SK-N-SH (cell line): ENCODE data around the gene DNAJC1. TPM values are rescaled to one million over a fixed set of nuclear protein-coding genes. Genes with fewer than 3 reads are reported as not detected.

Experiments used
- CTCF ChIA-PET: fragments of 300-600, 350-600 bp; formaldehyde crosslinking; extraction: SDS; loops from one replicate; lab custom pipeline; 2021; lab: Yijun Ruan, JAX
- POLR2A ChIA-PET: fragments of 350-600 bp; sonication (Branson Sonifier 250); formaldehyde crosslinking; extraction: SDS; loops from one replicate; lab custom pipeline; 2020; ENCODE audit warnings: antibody characterized with exemption, inconsistent platforms; lab: Yijun Ruan, JAX
- DNase-seq: peaks from one replicate; pipeline ENCODE4 v3.0.0; 2012
- H2AFZ ChIP-seq: fragments of 200-600 bp; sonication (generic); 2 replicates; pipeline ENCODE4 v1.8.1; 2016; ENCODE audit warnings: antibody characterized with exemption, mild to moderate bottlenecking, low read depth
- H3F3A ChIP-seq: fragments of 200-600 bp; sonication (generic); replicated peaks from 2 replicates; pipeline ENCODE3; 2016; ENCODE audit warnings: antibody characterized with exemption, mild to moderate bottlenecking; ENCODE audit not compliant: insufficient read depth
- H3K27ac ChIP-seq, 2 experiments: fragments of 200-500 bp in 1 of 2; fragments of 200-600 bp in 1 of 2; sonication (Bioruptor generic) in 1 of 2; sonication (generic), shearing (Covaris generic) in 1 of 2; 2 replicates each; pipeline versions ENCODE4 v1.5.1 to v1.6.1; 2014 to 2016; ENCODE audit warnings: low read depth in 2 of 2, inconsistent platforms in 1 of 2, low read length in 1 of 2, mild to moderate bottlenecking in 1 of 2, mixed read lengths in 1 of 2
- H3K27me3 ChIP-seq: fragments of 200-600 bp; sonication (generic), shearing (Covaris generic); 2 replicates; pipeline ENCODE4 v1.6.1; 2016; ENCODE audit warnings: mixed run types; ENCODE audit not compliant: insufficient read depth
- H3K36me3 ChIP-seq, 2 experiments: fragments of 200-500 bp in 1 of 2; fragments of 200-600 bp in 1 of 2; sonication (Bioruptor generic) in 1 of 2; sonication (generic) in 1 of 2; replicated peaks in 1 of 2; 2 replicates each; pipeline versions ENCODE3 to v1.5.1; 2014 to 2016; ENCODE audit warnings: low read length in 1 of 2, mild to moderate bottlenecking in 1 of 2; ENCODE audit not compliant: insufficient read depth in 2 of 2, control insufficient read depth in 1 of 2
- H3K4me1 ChIP-seq, 2 experiments: fragments of 200-500 bp in 1 of 2; fragments of 200-600 bp in 1 of 2; sonication (Bioruptor generic) in 1 of 2; sonication (generic), shearing (Covaris generic) in 1 of 2; 2 replicates each; pipeline versions ENCODE4 v1.5.1 to v1.6.1; 2014 to 2016; ENCODE audit warnings: low read depth in 1 of 2, low read length in 1 of 2, mixed run types in 1 of 2; ENCODE audit not compliant: insufficient read depth in 2 of 2, control insufficient read depth in 1 of 2
- H3K4me2 ChIP-seq: fragments of 200-600 bp; sonication (generic), shearing (Covaris generic); 2 replicates; pipeline ENCODE4 v1.6.1; 2017; ENCODE audit warnings: mixed run types
- H3K4me3 ChIP-seq, 2 experiments: fragments of 200-500 bp in 1 of 2; fragments of 200-600 bp in 1 of 2; sonication (Bioruptor generic) in 1 of 2; sonication (generic), shearing (Covaris generic) in 1 of 2; 2 replicates each; pipeline versions ENCODE4 v1.5.1 to v1.8.1; 2014 to 2016; ENCODE audit warnings: low read depth in 2 of 2, inconsistent platforms in 1 of 2, low read length in 1 of 2, mild to moderate bottlenecking in 1 of 2, mixed read lengths in 1 of 2, moderate library complexity in 1 of 2
- H3K79me2 ChIP-seq: fragments of 200-600 bp; sonication (generic); 2 replicates; pipeline ENCODE4 v1.8.1; 2017; ENCODE audit warnings: mild to moderate bottlenecking; ENCODE audit not compliant: insufficient read depth
- H3K9ac ChIP-seq: fragments of 200-600 bp; sonication (generic); 2 replicates; pipeline ENCODE4 v1.6.1; 2017; ENCODE audit warnings: mixed run types
- H3K9me2 ChIP-seq: fragments of 200-600 bp; sonication (generic); 2 replicates; pipeline ENCODE4 v1.6.1; 2017; ENCODE audit warnings: mixed run types
- H3K9me3 ChIP-seq: fragments of 200-600 bp; sonication (generic); 2 replicates; pipeline ENCODE4 v1.6.1; 2017; ENCODE audit warnings: mixed run types, mild to moderate bottlenecking, moderate library complexity
- H4K20me1 ChIP-seq: fragments of 200-600 bp; sonication (generic); 2 replicates; pipeline ENCODE4 v1.6.1; 2017; ENCODE audit warnings: mild to moderate bottlenecking, mixed run types; ENCODE audit not compliant: insufficient read depth
- CTCF ChIP-seq: fragments of 200-600 bp; sonication (generic); IDR thresholded peaks from 2 replicates; pipeline ENCODE4 v1.6.1; 2017; ENCODE audit warnings: antibody characterized with exemption, mild to moderate bottlenecking, moderate library complexity
- FOSL2 ChIP-seq: IDR thresholded peaks from 2 replicates; pipeline ENCODE4 v1.4.0; 2012; ENCODE audit warnings: low read depth, mild to moderate bottlenecking, moderate library complexity, borderline replicate concordance
- FOXJ3 ChIP-seq: sonication (generic); formaldehyde crosslinking; IDR thresholded peaks from 2 replicates; pipeline ENCODE4 v1.5.1; 2020; ENCODE audit warnings: mild to moderate bottlenecking, missing genetic modification reagents
- FOXM1 ChIP-seq: IDR thresholded peaks from 2 replicates; pipeline ENCODE4 v1.4.0; 2012; ENCODE audit warnings: low read depth, mild to moderate bottlenecking
- GABPA ChIP-seq: IDR thresholded peaks from 2 replicates; pipeline ENCODE4 v1.4.0; 2012; ENCODE audit warnings: low read depth, mild to moderate bottlenecking
- GATA2 ChIP-seq: sonication (generic); formaldehyde crosslinking; IDR thresholded peaks from 2 replicates; pipeline ENCODE4 v1.5.0; 2020; ENCODE audit warnings: mild to moderate bottlenecking, missing genetic modification reagents
- JUND ChIP-seq: IDR thresholded peaks from 2 replicates; pipeline ENCODE4 v1.4.0; 2012
- MEF2A ChIP-seq: IDR thresholded peaks from 2 replicates; pipeline ENCODE4 v1.4.0; 2012; ENCODE audit warnings: low read depth, borderline replicate concordance
- POLR2AphosphoS5 ChIP-seq: IDR thresholded peaks from 2 replicates; pipeline ENCODE4 v1.6.1; 2012; ENCODE audit warnings: low read depth, low read length
- RFX5 ChIP-seq: IDR thresholded peaks from 2 replicates; pipeline ENCODE4 v1.6.1; 2012; ENCODE audit warnings: mild to moderate bottlenecking, improper control_type of control experiment, low read length
- TAF1 ChIP-seq: IDR thresholded peaks from 2 replicates; pipeline ENCODE4 v1.6.1; 2012; ENCODE audit warnings: low read depth, mild to moderate bottlenecking, low read length, moderate library complexity, borderline replicate concordance
- TCF12 ChIP-seq: IDR thresholded peaks from 2 replicates; pipeline ENCODE4 v1.4.0; 2012
- TEAD4 ChIP-seq: IDR thresholded peaks from 2 replicates; pipeline ENCODE4 v1.4.0; 2012; ENCODE audit warnings: mild to moderate bottlenecking, borderline replicate concordance; ENCODE audit not compliant: insufficient read depth
- WGBS: methylation state at CpG from one replicate; pipeline ENCODE4 v1.1.6; 2017; ENCODE audit warnings: low lambda C conversion rate; 5-methylcytosine and 5-hydroxymethylcytosine counted together
- polyA plus RNA-seq, 3 experiments: library from polyadenylated mRNA; depleted of rRNA; stranded (reverse); fragments of >200 nt; gene quantifications; 2 replicates each; pipeline ENCODE4 v1.2.3, GENCODE V29; 2012
- TF ChIP-seq, protein P1 (sequence below): fragments of 150-350 bp; IDR thresholded peaks from 2 replicates; pipeline ENCODE4 v1.6.1; 2016; ENCODE audit warnings: mild to moderate bottlenecking, low read depth, low read length
- TF ChIP-seq, protein P2 (sequence below): IDR thresholded peaks from 2 replicates; pipeline ENCODE4 v1.4.0; 2012; ENCODE audit warnings: low read depth, borderline replicate concordance
- TF ChIP-seq, protein P3 (sequence below): IDR thresholded peaks from 2 replicates; pipeline ENCODE4 v1.6.1; 2012; ENCODE audit warnings: mild to moderate bottlenecking, low read depth, low read length, moderate library complexity

The DNAJC1 gene
- polyA plus RNA-seq, 1 of the 3 experiments (the other 2 are of a cell fraction), result 9.3 TPM

GRCh38 chr10:21832821-21833130 is 170.8 kb downstream of the DNAJC1 start:
- no peak overlapping the region for H3K4me2 ChIP-seq

DNA sequence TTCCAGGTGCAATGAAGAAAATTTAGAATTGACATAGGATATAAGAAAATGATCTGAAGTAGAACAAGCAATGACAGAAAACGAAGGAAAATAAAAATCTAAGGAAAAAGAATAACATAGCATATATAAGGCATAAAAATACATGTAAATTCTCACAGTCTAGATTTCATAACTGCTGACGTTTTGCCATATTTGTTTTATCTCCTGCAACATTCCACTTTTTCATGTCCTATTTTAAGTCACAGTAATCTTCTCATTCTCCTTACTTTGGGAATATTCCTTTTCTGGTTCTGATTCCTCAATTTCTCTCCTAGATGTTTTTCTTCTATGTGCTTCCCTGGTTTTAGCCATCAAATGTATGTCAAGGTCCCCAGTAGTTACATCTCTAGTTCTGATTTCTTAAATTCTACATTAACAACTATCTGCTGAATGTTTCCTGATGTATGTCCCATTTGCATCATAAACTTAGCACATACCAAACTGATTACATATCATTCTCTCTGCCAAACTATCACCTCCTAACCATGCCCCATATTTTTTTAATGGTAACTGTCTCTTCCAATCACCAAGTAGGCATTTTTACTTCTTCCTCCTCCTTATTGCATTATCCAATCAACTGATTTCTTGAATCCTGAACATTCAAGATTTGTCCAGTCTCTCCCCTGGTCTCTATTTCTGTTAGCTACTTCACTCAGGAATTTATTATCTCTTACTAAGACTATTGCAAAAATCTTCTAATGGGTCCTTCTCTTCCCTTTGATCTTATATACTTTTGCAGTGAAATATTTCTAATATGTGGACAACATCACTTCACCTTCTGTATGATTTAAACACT is 171.3 kb downstream of the DNAJC1 start:
- Histone ChIP-seq H3K79me2 (no peaks in the 10 kb centered on the region), H3K4me1 (no peaks in the 10 kb centered on the region), H3K4me2 (no peak overlapping the region), H3K9me2 (no peaks in the 10 kb centered on the region), H2AFZ (no peak overlapping the region), H3F3A (no peaks in the 10 kb centered on the region), H4K20me1 (no peaks in the 10 kb centered on the region), H3K27ac (no peak overlapping the region), H3K9me3 (peaks cover 19% of the 10 kb centered on the region), H3K36me3 (peaks cover 0 to 12% of the 10 kb centered on the region in 2 experiments), H3K27me3 (no peaks in the 10 kb centered on the region), H3K4me3 (no peak overlapping the region), H3K9ac (no peak overlapping the region)
- CTCF ChIA-PET, result interaction anchor here (1.2 kb wide), 1 partner anchor 11 kb away, joined by 3 read pairs; no protein-coding TSS in a partner anchor
- POLR2A ChIA-PET, result no interaction called here
- DNase-seq, result no peak
- WGBS, result 41% methylated on average over 2 of the region's 2 CpGs
- no peak for TF ChIP-seq MEF2A
- TF ChIP-seq, protein P1, sequence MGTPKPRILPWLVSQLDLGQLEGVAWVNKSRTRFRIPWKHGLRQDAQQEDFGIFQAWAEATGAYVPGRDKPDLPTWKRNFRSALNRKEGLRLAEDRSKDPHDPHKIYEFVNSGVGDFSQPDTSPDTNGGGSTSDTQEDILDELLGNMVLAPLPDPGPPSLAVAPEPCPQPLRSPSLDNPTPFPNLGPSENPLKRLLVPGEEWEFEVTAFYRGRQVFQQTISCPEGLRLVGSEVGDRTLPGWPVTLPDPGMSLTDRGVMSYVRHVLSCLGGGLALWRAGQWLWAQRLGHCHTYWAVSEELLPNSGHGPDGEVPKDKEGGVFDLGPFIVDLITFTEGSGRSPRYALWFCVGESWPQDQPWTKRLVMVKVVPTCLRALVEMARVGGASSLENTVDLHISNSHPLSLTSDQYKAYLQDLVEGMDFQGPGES, result no peak
- TF ChIP-seq RFX5, result no peak
- no peak for TF ChIP-seq CTCF
- TF ChIP-seq FOXM1, result no peak
- no peak for TF ChIP-seq JUND
- no peak for TF ChIP-seq TCF12
- TF ChIP-seq GATA2 (CRISPR knock-in tag), result no peak
- no peak for TF ChIP-seq TEAD4
- TF ChIP-seq GABPA, result no peak
- TF ChIP-seq POLR2AphosphoS5, result no peak
- TF ChIP-seq, protein P2, sequence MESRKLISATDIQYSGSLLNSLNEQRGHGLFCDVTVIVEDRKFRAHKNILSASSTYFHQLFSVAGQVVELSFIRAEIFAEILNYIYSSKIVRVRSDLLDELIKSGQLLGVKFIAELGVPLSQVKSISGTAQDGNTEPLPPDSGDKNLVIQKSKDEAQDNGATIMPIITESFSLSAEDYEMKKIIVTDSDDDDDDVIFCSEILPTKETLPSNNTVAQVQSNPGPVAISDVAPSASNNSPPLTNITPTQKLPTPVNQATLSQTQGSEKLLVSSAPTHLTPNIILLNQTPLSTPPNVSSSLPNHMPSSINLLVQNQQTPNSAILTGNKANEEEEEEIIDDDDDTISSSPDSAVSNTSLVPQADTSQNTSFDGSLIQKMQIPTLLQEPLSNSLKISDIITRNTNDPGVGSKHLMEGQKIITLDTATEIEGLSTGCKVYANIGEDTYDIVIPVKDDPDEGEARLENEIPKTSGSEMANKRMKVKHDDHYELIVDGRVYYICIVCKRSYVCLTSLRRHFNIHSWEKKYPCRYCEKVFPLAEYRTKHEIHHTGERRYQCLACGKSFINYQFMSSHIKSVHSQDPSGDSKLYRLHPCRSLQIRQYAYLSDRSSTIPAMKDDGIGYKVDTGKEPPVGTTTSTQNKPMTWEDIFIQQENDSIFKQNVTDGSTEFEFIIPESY, result no peak
- TF ChIP-seq, protein P3, sequence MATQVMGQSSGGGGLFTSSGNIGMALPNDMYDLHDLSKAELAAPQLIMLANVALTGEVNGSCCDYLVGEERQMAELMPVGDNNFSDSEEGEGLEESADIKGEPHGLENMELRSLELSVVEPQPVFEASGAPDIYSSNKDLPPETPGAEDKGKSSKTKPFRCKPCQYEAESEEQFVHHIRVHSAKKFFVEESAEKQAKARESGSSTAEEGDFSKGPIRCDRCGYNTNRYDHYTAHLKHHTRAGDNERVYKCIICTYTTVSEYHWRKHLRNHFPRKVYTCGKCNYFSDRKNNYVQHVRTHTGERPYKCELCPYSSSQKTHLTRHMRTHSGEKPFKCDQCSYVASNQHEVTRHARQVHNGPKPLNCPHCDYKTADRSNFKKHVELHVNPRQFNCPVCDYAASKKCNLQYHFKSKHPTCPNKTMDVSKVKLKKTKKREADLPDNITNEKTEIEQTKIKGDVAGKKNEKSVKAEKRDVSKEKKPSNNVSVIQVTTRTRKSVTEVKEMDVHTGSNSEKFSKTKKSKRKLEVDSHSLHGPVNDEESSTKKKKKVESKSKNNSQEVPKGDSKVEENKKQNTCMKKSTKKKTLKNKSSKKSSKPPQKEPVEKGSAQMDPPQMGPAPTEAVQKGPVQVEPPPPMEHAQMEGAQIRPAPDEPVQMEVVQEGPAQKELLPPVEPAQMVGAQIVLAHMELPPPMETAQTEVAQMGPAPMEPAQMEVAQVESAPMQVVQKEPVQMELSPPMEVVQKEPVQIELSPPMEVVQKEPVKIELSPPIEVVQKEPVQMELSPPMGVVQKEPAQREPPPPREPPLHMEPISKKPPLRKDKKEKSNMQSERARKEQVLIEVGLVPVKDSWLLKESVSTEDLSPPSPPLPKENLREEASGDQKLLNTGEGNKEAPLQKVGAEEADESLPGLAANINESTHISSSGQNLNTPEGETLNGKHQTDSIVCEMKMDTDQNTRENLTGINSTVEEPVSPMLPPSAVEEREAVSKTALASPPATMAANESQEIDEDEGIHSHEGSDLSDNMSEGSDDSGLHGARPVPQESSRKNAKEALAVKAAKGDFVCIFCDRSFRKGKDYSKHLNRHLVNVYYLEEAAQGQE, result no peak
- no peak for TF ChIP-seq FOXJ3 (CRISPR knock-in tag)

More at GRCh38 chr10:21832821-21833130, 170.8 kb downstream of the DNAJC1 start:
- no peak overlapping the region for H3K4me3 ChIP-seq
- H3K36me3 ChIP-seq, result peaks cover 0 to 12% of the 10 kb centered on the region in 2 experiments
- H2AFZ ChIP-seq, result no peak overlapping the region
- no peaks in the 10 kb centered on the region for H3K4me1 ChIP-seq
- POLR2A ChIA-PET, result no interaction called here
- no peak overlapping the region for H3K9ac ChIP-seq
- H3K79me2 ChIP-seq, result no peaks in the 10 kb centered on the region
- H3K27me3 ChIP-seq, result no peaks in the 10 kb centered on the region
- no peak for DNase-seq
- TF ChIP-seq FOSL2 (no peak), GABPA (no peak), TAF1 (no peak)
- no peaks in the 10 kb centered on the region for H3F3A ChIP-seq
- no peaks in the 10 kb centered on the region for H4K20me1 ChIP-seq
- CTCF ChIA-PET, result interaction anchor here (1.2 kb wide), 1 partner anchor 11 kb away, joined by 3 read pairs; no protein-coding TSS in a partner anchor
- no peak overlapping the region for H3K27ac ChIP-seq
- no peaks in the 10 kb centered on the region for H3K9me2 ChIP-seq
- 85% methylated on average over 1 of the region's 1 CpG for WGBS
- H3K9me3 ChIP-seq, result peaks cover 19% of the 10 kb centered on the region
